GM21737 (cell line): Measurements from ENCODE around the gene KCNC3.

Experiments used
- ATAC-seq: cut with Tn5 transposase; IDR thresholded peaks from one replicate; pipeline ENCODE4 v1.9.1; 2021; ENCODE audit warnings: mild to moderate bottlenecking, moderate library complexity; ENCODE audit not compliant: unreplicated experiment

KCNC3 gene

GRCh38 chr19:50280074-50280473 is 49.1 kb downstream of the KCNC3 start:
- no peak for ATAC-seq

- ATAC-seq: no peak
These were observed 51.1 kb downstream of the KCNC3 start for GRCh38 chr19:50277966-50278580.

GRCh38 chr19:50276370-50277063 is 52.7 kb downstream of the KCNC3 start:
- no peak for ATAC-seq

GRCh38 chr19:50275577-50276368 is 53.4 kb downstream of the KCNC3 start:
- ATAC-seq: no peak

GRCh38 chr19:50273821-50274220 is 55.4 kb downstream of the KCNC3 start:
- ATAC-seq: no peak

GRCh38 chr19:50272263-50272897 is 56.8 kb downstream of the KCNC3 start:
- ATAC-seq: no peak

- ATAC-seq: no peak
These were observed 59.5 kb downstream of the KCNC3 start for GRCh38 chr19:50269653-50270052.

- no peak for ATAC-seq
These were observed 60.7 kb downstream of the KCNC3 start for GRCh38 chr19:50268501-50268900.

- no peak for ATAC-seq
These were observed 61.1 kb downstream of the KCNC3 start for GRCh38 chr19:50268041-50268440.

- no peak for ATAC-seq
These were observed 62.3 kb downstream of the KCNC3 start for GRCh38 chr19:50266896-50267295.

GRCh38 chr19:50266041-50266440 is 63.1 kb downstream of the KCNC3 start:
- ATAC-seq: no peak

- ATAC-seq: no peak
These were observed 64.5 kb downstream of the KCNC3 start for GRCh38 chr19:50264483-50265186.

- no peak for ATAC-seq
These were observed 66.0 kb downstream of the KCNC3 start for GRCh38 chr19:50263176-50263575.
